Measurements from ENCODE around the gene DMWD. TPM values are rescaled to one million over a fixed set of nuclear protein-coding genes. Genes with fewer than 3 reads are reported as not detected.
A peak's percentile ranks its signal among the peaks of the same experiment; 100 is the strongest.

DMWD gene
- total and polyA plus RNA-seq, 5 donors from 2014 or later, result 13.5 to 63.8 (median 16.6) TPM

DNA sequence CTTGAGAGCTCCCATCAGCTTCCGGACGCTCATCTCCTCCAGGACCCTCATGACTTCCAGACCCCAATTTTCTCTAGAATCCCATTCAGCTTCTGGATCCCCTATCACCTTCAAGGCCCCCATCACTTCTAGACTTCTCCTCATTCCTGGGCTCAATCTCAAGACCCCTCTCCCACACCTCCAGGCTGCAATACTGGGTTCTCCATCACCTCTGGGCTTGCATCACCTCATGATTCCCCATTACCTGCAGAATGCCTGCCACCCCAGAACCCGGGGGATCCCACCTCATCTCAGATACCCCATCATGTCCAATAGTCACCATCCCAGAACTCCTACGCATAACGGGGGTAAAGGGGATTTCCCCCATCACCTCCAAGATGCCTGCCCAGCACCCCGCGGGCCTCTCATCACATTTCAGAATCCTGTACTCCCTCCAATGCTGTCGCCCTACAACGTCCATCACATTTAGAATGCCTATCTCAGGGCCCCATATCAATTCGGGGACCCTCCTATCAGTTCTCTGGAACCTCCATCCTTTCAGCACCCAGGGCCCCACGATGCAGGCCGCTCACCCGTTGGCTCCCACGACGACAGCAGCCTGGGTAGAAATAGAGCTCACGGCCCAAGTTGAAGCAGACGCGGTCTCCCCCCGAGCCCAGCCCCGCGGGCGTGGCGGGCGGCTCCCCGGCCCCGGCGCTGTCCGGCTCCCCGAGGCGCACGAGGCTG, 738 bp downstream of the DMWD start:
- no peak for ATAC-seq (ENCODE audit: low read depth in 2 of 2)
- Histone ChIP-seq H3K4me1 (ENCODE audit: control insufficient read depth, insufficient read depth, low read length, poor library complexity, severe bottlenecking) (peaks cover 25% of the 10 kb centered on the region), H3K27me3 (ENCODE audit: control insufficient read depth, insufficient read depth, low read length) (peaks cover 3% of the 10 kb centered on the region), H3K9me3 (ENCODE audit: control insufficient read depth in 2 of 2, low read length in 2 of 2) (no peaks in the 10 kb centered on the region), H3K36me3 (ENCODE audit: control insufficient read depth, insufficient read depth, low read length) (peaks cover 11% of the 10 kb centered on the region), H3K27ac (ENCODE audit: insufficient read depth, low read length, poor library complexity, severe bottlenecking) (peak overlapping the region; percentile 61), H3K4me3 (ENCODE audit: low read depth, low read length) (peak overlapping the region; percentile 70)
- no peak for DNase-seq
- H3K27me3 Mint-ChIP-seq, result peaks cover 15% of the 10 kb centered on the region
- peaks cover 24% of the 10 kb centered on the region for H3K36me3 Mint-ChIP-seq
- H3K4me1 Mint-ChIP-seq, result peaks cover 7 to 49% (median 31%) of the 10 kb centered on the region in 4 donors
- peaks cover 0 to 2% (median 0%) of the 10 kb centered on the region in 7 donors for H3K9me3 Mint-ChIP-seq
- H3K4me3 Mint-ChIP-seq, result peak overlapping the region; percentile 88 to 98 (median 94)
- H3K27ac Mint-ChIP-seq, result peak overlapping the region; percentile 30 to 94 (median 60)

GRCh38 chr19:45790942-45791341, 1.7 kb downstream of the DMWD start:
- H3K36me3 Mint-ChIP-seq, result peaks cover 30% of the 10 kb centered on the region
- Histone ChIP-seq H3K27ac (ENCODE audit: insufficient read depth, low read length, poor library complexity, severe bottlenecking) (no peak overlapping the region), H3K4me3 (ENCODE audit: low read depth, low read length) (peak overlapping the region; percentile 70), H3K4me1 (ENCODE audit: control insufficient read depth, insufficient read depth, low read length, poor library complexity, severe bottlenecking) (peaks cover 25% of the 10 kb centered on the region), H3K27me3 (ENCODE audit: control insufficient read depth, insufficient read depth, low read length) (peaks cover 3% of the 10 kb centered on the region), H3K9me3 (ENCODE audit: control insufficient read depth in 2 of 2, low read length in 2 of 2) (no peaks in the 10 kb centered on the region), H3K36me3 (ENCODE audit: control insufficient read depth, insufficient read depth, low read length) (peaks cover 19% of the 10 kb centered on the region)
- peaks cover 15% of the 10 kb centered on the region for H3K27me3 Mint-ChIP-seq
- peaks cover 0 to 2% (median 0%) of the 10 kb centered on the region in 7 donors for H3K9me3 Mint-ChIP-seq
- peaks cover 7 to 49% (median 31%) of the 10 kb centered on the region in 4 donors for H3K4me1 Mint-ChIP-seq
- ATAC-seq (ENCODE audit: low read depth in 2 of 2), result no peak
- DNase-seq, result peak in 1 of 3 donors; percentile 70
- peak overlapping the region; percentile 88 to 98 (median 94) for H3K4me3 Mint-ChIP-seq
- peak overlapping the region in 2 of 3 donors; percentile 22 to 30 for H3K27ac Mint-ChIP-seq

DNA sequence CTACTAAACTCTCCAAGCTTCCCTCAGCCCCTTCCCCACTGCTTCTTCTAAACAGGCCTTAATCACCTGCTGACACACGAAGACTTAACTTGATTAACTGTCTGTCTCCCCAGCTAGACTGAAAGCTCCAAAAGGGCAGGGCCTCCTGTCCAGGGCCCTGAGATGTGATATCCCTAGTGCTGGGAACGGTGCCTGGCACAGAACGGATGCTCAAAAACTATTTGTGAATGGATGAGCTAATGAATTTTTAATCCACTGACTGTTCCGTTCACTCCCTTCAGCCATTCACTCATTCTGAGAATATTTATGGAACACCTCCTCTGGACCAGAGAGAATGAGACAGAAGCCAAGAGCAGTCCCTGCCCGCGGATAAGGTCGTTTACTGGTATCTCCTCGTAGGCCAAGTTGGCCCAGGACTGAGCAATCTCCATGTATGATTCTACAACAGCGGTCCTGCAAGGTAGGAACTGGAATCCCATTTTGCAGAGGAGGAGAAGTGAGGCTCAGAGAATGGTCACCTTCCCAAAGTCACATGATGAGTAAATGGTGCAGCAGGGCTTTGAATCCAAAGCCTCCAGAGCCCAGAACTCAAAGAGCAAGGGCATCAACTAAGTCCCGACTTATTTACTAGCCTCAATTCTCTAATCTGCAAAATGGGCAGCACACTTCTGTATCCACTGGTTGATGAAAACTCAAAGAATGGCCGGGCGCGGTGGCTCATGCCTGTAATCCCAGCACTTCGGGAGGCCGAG, 3.4 kb downstream of the DMWD start:
- H3K4me1 ChIP-seq (ENCODE audit: control insufficient read depth, insufficient read depth, low read length, poor library complexity, severe bottlenecking), result peaks cover 25% of the 10 kb centered on the region
- H3K9me3 ChIP-seq (ENCODE audit: control insufficient read depth in 2 of 2, low read length in 2 of 2), result no peaks in the 10 kb centered on the region
- peaks cover 19% of the 10 kb centered on the region for H3K36me3 ChIP-seq (ENCODE audit: control insufficient read depth, insufficient read depth, low read length)
- ATAC-seq (ENCODE audit: low read depth in 2 of 2), result no peak
- Mint-ChIP-seq H3K4me1 (peaks cover 7 to 45% (median 31%) of the 10 kb centered on the region in 4 donors), H3K27me3 (peaks cover 10% of the 10 kb centered on the region), H3K4me3 (peak overlapping the region in 3 of 4 donors; percentile 15 to 37 (median 15)), H3K9me3 (peaks cover 0 to 2% (median 0%) of the 10 kb centered on the region in 7 donors), H3K36me3 (peaks cover 30% of the 10 kb centered on the region), H3K27ac (peak overlapping the region in 1 of 3 donors; percentile 15)
- no peak overlapping the region for H3K4me3 ChIP-seq (ENCODE audit: low read depth, low read length)
- no peaks in the 10 kb centered on the region for H3K27me3 ChIP-seq (ENCODE audit: control insufficient read depth, insufficient read depth, low read length)
- no peak overlapping the region for H3K27ac ChIP-seq (ENCODE audit: insufficient read depth, low read length, poor library complexity, severe bottlenecking)
- no peak for DNase-seq

DNA sequence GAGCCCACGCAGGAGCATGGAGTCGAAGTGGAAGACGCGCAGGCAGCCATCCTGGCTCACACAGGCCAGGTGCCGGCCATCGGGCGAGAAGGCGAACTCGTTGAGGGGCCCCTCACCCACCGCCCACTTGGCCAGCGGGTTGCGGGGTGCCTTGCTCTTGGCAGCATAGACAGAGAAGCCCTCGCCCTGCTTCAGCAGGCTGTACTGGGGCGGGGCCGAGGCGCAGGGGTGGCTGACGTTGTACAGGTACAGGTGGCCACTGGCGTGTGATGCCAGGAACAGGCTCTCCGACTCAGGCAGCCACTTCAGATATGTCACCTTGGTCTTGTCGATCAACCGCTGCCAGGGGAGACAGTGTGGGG, 6.1 kb downstream of the DMWD start:
- Mint-ChIP-seq H3K4me1 (peaks cover 7 to 26% (median 16%) of the 10 kb centered on the region in 4 donors), H3K4me3 (no peak overlapping the region), H3K27me3 (no peaks in the 10 kb centered on the region), H3K9me3 (no peaks in the 10 kb centered on the region), H3K27ac (no peak overlapping the region), H3K36me3 (peaks cover 30% of the 10 kb centered on the region)
- peaks cover 19% of the 10 kb centered on the region for H3K36me3 ChIP-seq (ENCODE audit: control insufficient read depth, insufficient read depth, low read length)
- no peak overlapping the region for H3K4me3 ChIP-seq (ENCODE audit: low read depth, low read length)
- no peak for ATAC-seq (ENCODE audit: low read depth in 2 of 2)
- no peaks in the 10 kb centered on the region for H3K27me3 ChIP-seq (ENCODE audit: control insufficient read depth, insufficient read depth, low read length)
- H3K4me1 ChIP-seq (ENCODE audit: control insufficient read depth, insufficient read depth, low read length, poor library complexity, severe bottlenecking), result peaks cover 11% of the 10 kb centered on the region
- no peaks in the 10 kb centered on the region for H3K9me3 ChIP-seq (ENCODE audit: control insufficient read depth in 2 of 2, low read length in 2 of 2)
- no peak for DNase-seq
- H3K27ac ChIP-seq (ENCODE audit: insufficient read depth, low read length, poor library complexity, severe bottlenecking), result no peak overlapping the region

DNA sequence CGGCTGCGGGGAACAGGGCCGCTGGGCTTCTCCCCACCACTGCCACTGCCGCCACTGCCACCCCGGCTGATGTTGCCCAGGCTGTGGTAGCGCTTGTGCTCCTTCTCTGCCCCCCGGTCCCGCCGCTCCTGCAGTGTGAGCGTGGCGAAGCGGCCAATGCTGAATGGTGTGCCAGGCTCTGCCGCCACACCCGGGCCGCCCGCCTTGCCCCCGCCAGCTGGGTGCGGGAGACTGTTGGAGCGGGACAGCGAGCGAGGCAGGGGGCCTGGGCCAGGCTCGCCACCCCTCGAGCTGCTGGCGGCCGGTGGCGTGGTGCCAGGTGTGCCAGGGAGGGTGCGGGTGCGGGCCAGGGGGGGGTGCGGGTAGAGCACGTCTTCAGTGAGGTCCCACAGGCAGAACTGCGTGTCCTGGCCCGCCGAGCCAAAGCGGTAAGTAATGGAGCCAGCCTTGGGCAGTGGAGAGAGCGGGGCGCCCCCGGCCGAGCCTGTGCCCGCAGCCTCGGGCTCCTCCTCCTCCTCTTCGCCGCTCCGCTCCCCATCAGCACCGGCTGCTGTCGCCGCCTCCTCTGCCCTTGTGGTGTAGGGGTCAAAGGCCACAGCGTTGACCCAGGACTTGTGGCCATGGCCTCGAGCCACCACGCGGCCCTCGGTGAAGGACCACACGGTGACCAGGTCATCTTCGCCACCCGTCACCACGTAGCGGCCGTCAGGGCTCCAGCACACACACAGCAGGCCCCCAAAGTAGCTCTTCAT, 6.7 kb downstream of the DMWD start:
- H3K36me3 Mint-ChIP-seq, result peaks cover 29% of the 10 kb centered on the region
- no peak overlapping the region for H3K4me3 Mint-ChIP-seq
- no peaks in the 10 kb centered on the region for H3K27me3 ChIP-seq (ENCODE audit: control insufficient read depth, insufficient read depth, low read length)

DNA sequence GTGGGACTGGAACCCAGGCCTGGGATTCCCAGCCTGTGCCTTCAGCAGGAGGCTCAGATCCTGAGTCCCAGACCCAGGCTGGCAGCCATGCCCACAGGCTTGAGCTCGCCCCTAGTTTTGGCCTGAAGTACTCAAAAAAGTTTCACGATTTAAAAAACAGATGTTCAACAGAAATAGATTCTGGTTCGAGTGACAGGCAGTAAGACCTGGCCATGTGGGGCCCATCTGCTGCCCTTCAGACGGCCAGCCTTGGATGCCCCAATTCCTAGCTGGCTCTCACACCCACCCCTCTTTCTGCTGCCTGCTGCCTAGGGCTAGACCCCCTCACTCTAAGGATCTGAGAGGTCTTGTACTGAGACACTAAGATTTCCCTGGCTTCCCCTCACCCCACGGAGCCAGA, 7.5 kb downstream of the DMWD start:
- DNase-seq (no peak), ATAC-seq (ENCODE audit: low read depth in 2 of 2) (no peak)
- Histone ChIP-seq H3K27ac (ENCODE audit: insufficient read depth, low read length, poor library complexity, severe bottlenecking) (no peak overlapping the region), H3K36me3 (ENCODE audit: control insufficient read depth, insufficient read depth, low read length) (peaks cover 19% of the 10 kb centered on the region), H3K27me3 (ENCODE audit: control insufficient read depth, insufficient read depth, low read length) (no peaks in the 10 kb centered on the region), H3K4me3 (ENCODE audit: low read depth, low read length) (no peak overlapping the region), H3K4me1 (ENCODE audit: control insufficient read depth, insufficient read depth, low read length, poor library complexity, severe bottlenecking) (no peaks in the 10 kb centered on the region), H3K9me3 (ENCODE audit: control insufficient read depth in 2 of 2, low read length in 2 of 2) (no peaks in the 10 kb centered on the region)
- Mint-ChIP-seq H3K4me3 (no peak overlapping the region), H3K27me3 (no peaks in the 10 kb centered on the region), H3K4me1 (peaks cover 0 to 18% (median 8%) of the 10 kb centered on the region in 4 donors), H3K36me3 (peaks cover 26% of the 10 kb centered on the region), H3K9me3 (no peaks in the 10 kb centered on the region), H3K27ac (no peak overlapping the region)

More for the DNA sequence above, 6.7 kb downstream of the DMWD start:
- DNase-seq (no peak), ATAC-seq (ENCODE audit: low read depth in 2 of 2) (no peak)
- Histone ChIP-seq H3K27ac (ENCODE audit: insufficient read depth, low read length, poor library complexity, severe bottlenecking) (no peak overlapping the region), H3K9me3 (ENCODE audit: control insufficient read depth in 2 of 2, low read length in 2 of 2) (no peaks in the 10 kb centered on the region), H3K4me1 (ENCODE audit: control insufficient read depth, insufficient read depth, low read length, poor library complexity, severe bottlenecking) (peaks cover 6% of the 10 kb centered on the region), H3K4me3 (ENCODE audit: low read depth, low read length) (no peak overlapping the region), H3K36me3 (ENCODE audit: control insufficient read depth, insufficient read depth, low read length) (peaks cover 19% of the 10 kb centered on the region)
- Mint-ChIP-seq H3K27ac (no peak overlapping the region), H3K27me3 (no peaks in the 10 kb centered on the region), H3K4me1 (peaks cover 3 to 20% (median 11%) of the 10 kb centered on the region in 4 donors), H3K9me3 (no peaks in the 10 kb centered on the region)

- Histone ChIP-seq H3K36me3 (ENCODE audit: control insufficient read depth, insufficient read depth, low read length) (peaks cover 16% of the 10 kb centered on the region), H3K4me3 (ENCODE audit: low read depth, low read length) (no peak overlapping the region), H3K9me3 (ENCODE audit: control insufficient read depth in 2 of 2, low read length in 2 of 2) (no peaks in the 10 kb centered on the region), H3K27ac (ENCODE audit: insufficient read depth, low read length, poor library complexity, severe bottlenecking) (no peak overlapping the region), H3K4me1 (ENCODE audit: control insufficient read depth, insufficient read depth, low read length, poor library complexity, severe bottlenecking) (peaks cover 9% of the 10 kb centered on the region), H3K27me3 (ENCODE audit: control insufficient read depth, insufficient read depth, low read length) (no peaks in the 10 kb centered on the region)
- Mint-ChIP-seq H3K4me3 (no peak overlapping the region), H3K9me3 (no peaks in the 10 kb centered on the region), H3K27me3 (no peaks in the 10 kb centered on the region), H3K4me1 (peaks cover 0 to 28% (median 12%) of the 10 kb centered on the region in 4 donors), H3K36me3 (peaks cover 27% of the 10 kb centered on the region), H3K27ac (no peak overlapping the region)
- ATAC-seq (ENCODE audit: low read depth in 2 of 2) (no peak), DNase-seq (no peak)
Observed at GRCh38 chr19:45784096-45784495, 8.5 kb downstream of the DMWD start.
